ENCODE measurements around the gene ZC3H7B.

ZC3H7B gene

GRCh38 chr22:41356430-41357028, 55.2 kb downstream of the ZC3H7B start:
- DNase-seq (ENCODE audit: low read depth), result no peak

- DNase-seq (ENCODE audit: low read depth), result no peak
Measured at GRCh38 chr22:41357191-41357590, 55.9 kb downstream of the ZC3H7B start.

- no peak for DNase-seq (ENCODE audit: low read depth)
Measured at GRCh38 chr22:41358927-41359326, 57.6 kb downstream of the ZC3H7B start.

GRCh38 chr22:41359376-41359775, 58.1 kb downstream of the ZC3H7B start:
- DNase-seq (ENCODE audit: low read depth), result no peak

- DNase-seq (ENCODE audit: low read depth), result no peak
Measured at GRCh38 chr22:41360126-41360525, 58.8 kb downstream of the ZC3H7B start.

GRCh38 chr22:41361716-41362310, 60.5 kb downstream of the ZC3H7B start:
- DNase-seq (ENCODE audit: low read depth), result no peak

GRCh38 chr22:41362615-41363014, 61.3 kb downstream of the ZC3H7B start:
- no peak for DNase-seq (ENCODE audit: low read depth)

GRCh38 chr22:41364233-41364632, 62.9 kb downstream of the ZC3H7B start:
- DNase-seq (ENCODE audit: low read depth), result no peak

- DNase-seq (ENCODE audit: low read depth), result no peak
Measured at GRCh38 chr22:41364955-41365354, 63.6 kb downstream of the ZC3H7B start.

GRCh38 chr22:41365425-41365824, 64.1 kb downstream of the ZC3H7B start:
- no peak for DNase-seq (ENCODE audit: low read depth)

- DNase-seq (ENCODE audit: low read depth), result no peak
Measured at GRCh38 chr22:41366323-41367029, 65.2 kb downstream of the ZC3H7B start.

GRCh38 chr22:41367039-41367679, 65.8 kb downstream of the ZC3H7B start:
- no peak for DNase-seq (ENCODE audit: low read depth)

GRCh38 chr22:41367680-41368542, 66.6 kb downstream of the ZC3H7B start:
- no peak for DNase-seq (ENCODE audit: low read depth)

- no peak for DNase-seq (ENCODE audit: low read depth)
Measured at GRCh38 chr22:41368543-41369423, 67.5 kb downstream of the ZC3H7B start.

- no peak for DNase-seq (ENCODE audit: low read depth)
Measured at GRCh38 chr22:41369424-41369745, 68.1 kb downstream of the ZC3H7B start.

- DNase-seq (ENCODE audit: low read depth), result no peak
Measured at GRCh38 chr22:41369837-41370236, 68.5 kb downstream of the ZC3H7B start.

- DNase-seq (ENCODE audit: low read depth), result no peak
Measured at GRCh38 chr22:41377846-41378245, 76.5 kb downstream of the ZC3H7B start.

- no peak for DNase-seq (ENCODE audit: low read depth)
Measured at GRCh38 chr22:41380993-41381328, 79.6 kb downstream of the ZC3H7B start.

- peak; percentile 96 for DNase-seq (ENCODE audit: low read depth)
Measured at GRCh38 chr22:41381329-41382097, 80.2 kb downstream of the ZC3H7B start, which contains the start of gene TEF. Gene TEF, plus strand, starts transcription at chr22:41381942. Its CDS starts 103 bp downstream, at chr22:41382045.

GRCh38 chr22:41382098-41382578, 80.8 kb downstream of the ZC3H7B start:
- DNase-seq (ENCODE audit: low read depth), result peak; percentile 38
